Activated CD4-positive, alpha-beta T cell treated with anti-CD3 and anti-CD28 coated beads for 36 hours (primary cell): ENCODE results near the gene MTHFR. TPM values are rescaled to one million over a fixed set of nuclear protein-coding genes. Genes with fewer than 3 reads are reported as not detected.
A peak's percentile ranks its signal among the peaks of the same experiment; 100 is the strongest.

Experiments
- ATAC-seq: fragments of 200-7000 bp; cut with Tn5 transposase; one replicate; pipeline ENCODE4 v1.10.0; 2021; ENCODE audit warnings: mild to moderate bottlenecking, moderate library complexity
- CTCF ChIA-PET: fragments of 350-600 bp; sonication (Branson Sonifier 250); formaldehyde crosslinking; loops from one replicate; lab custom pipeline; 2021; ENCODE audit warnings: antibody characterized with exemption; lab: Charles Lee
- POLR2A ChIA-PET: fragments of 350-600 bp; sonication (Branson Sonifier 250); formaldehyde crosslinking; loops from one replicate; lab custom pipeline; 2021; ENCODE audit warnings: antibody characterized with exemption, inconsistent platforms; lab: Charles Lee
- DNase-seq: peaks from one replicate; pipeline ENCODE4 v3.0.0-alpha.2; 2020
- H3K27ac Mint-ChIP-seq: one replicate; pipeline ENCODE4 v1.8.0; 2021; ENCODE audit warnings: mixed read lengths
- H3K27me3 Mint-ChIP-seq: one replicate; pipeline ENCODE4 v1.8.0; 2021; ENCODE audit warnings: mixed read lengths
- H3K36me3 Mint-ChIP-seq: one replicate; pipeline ENCODE4 v1.8.0; 2021; ENCODE audit warnings: low read depth, mixed read lengths
- H3K4me1 Mint-ChIP-seq: one replicate; pipeline ENCODE4 v1.8.0; 2021; ENCODE audit warnings: mixed read lengths
- H3K4me3 Mint-ChIP-seq: one replicate; pipeline ENCODE4 v1.8.0; 2021; ENCODE audit warnings: mild to moderate bottlenecking, moderate library complexity, mixed read lengths
- H3K9me3 Mint-ChIP-seq: one replicate; pipeline ENCODE4 v1.8.0; 2021; ENCODE audit warnings: low read depth, mixed read lengths
- intact Hi-C, 2 experiments: fragments of 100-400 bp; cut with DNase I in 1 of 2; cut with micrococcal nuclease in 1 of 2; formaldehyde crosslinking; loops; one replicate each; pipeline versions ENCODE4 v1.14.2 to v1.15.1; 2022 to 2024; cut with DNase I, micrococcal nuclease
- total RNA-seq, 2 experiments: library from RNA; stranded (reverse); gene quantifications; one replicate each; pipeline ENCODE4 v1.2.3, GENCODE V29; 2021

The MTHFR gene
- total RNA-seq, 2 experiments from 2014 or later: 11.2 to 11.6 TPM

- Mint-ChIP-seq H3K27me3 (no peaks in the 10 kb centered on the region), H3K36me3 (no peaks in the 10 kb centered on the region), H3K9me3 (no peaks in the 10 kb centered on the region), H3K4me1 (peaks cover 57% of the 10 kb centered on the region), H3K4me3 (peak overlapping the region; percentile 87), H3K27ac (peak overlapping the region; percentile 68)
- ATAC-seq (peak; percentile 61), DNase-seq (peak; percentile 72)
- CTCF ChIA-PET: interaction anchor here (0.7 to 3.6 kb wide), 8 partner anchors 11 to 697 kb away, joined by 3 to 22 read pairs (median 3); partner anchors contain the start of gene CLCN6
- POLR2A ChIA-PET: interaction anchor here (1.1 to 2.9 kb wide), 2 partner anchors 56 to 172 kb away, joined by 3 to 18 read pairs; no protein-coding TSS in a partner anchor
- intact Hi-C loops: loop anchor here in 1 of 2 experiments (1.0 to 5.0 kb wide), 8 partner anchors 56 to 675 kb away; partner anchors contain the start of genes CLCN6, DISP3, FBXO2 and FBXO44
Observed at GRCh38 chr1:11736746-11737639, 68.8 kb downstream of the MTHFR start.

- ATAC-seq (peak; percentile 81), DNase-seq (peak; percentile 95)
- no peaks in the 10 kb centered on the region for H3K36me3 Mint-ChIP-seq
- ChIA-PET POLR2A (interaction anchor here (0.6 to 2.9 kb wide), 2 partner anchors 173 to 441 kb away, joined by 6 to 18 read pairs; no protein-coding TSS in a partner anchor), CTCF (interaction anchor here (0.6 to 3.6 kb wide), 8 partner anchors 12 to 172 kb away, joined by 3 to 22 read pairs (median 3); no protein-coding TSS in a partner anchor)
- H3K4me3 Mint-ChIP-seq: peak within 1 kb of the TSS; percentile 87
- H3K27me3 Mint-ChIP-seq: no peaks in the 10 kb centered on the region
- H3K4me1 Mint-ChIP-seq: peaks cover 56% of the 10 kb centered on the region
- H3K9me3 Mint-ChIP-seq: no peaks in the 10 kb centered on the region
- peak within 1 kb of the TSS; percentile 82 for H3K27ac Mint-ChIP-seq
- intact Hi-C loops: loop anchor here in 1 of 2 experiments (1.0 to 5.0 kb wide), 8 partner anchors 55 to 674 kb away; partner anchors contain the start of genes CLCN6, DISP3, FBXO2 and FBXO44
Observed at GRCh38 chr1:11735854-11736745, 69.7 kb downstream of the MTHFR start, which contains the start of gene AGTRAP. Gene AGTRAP (plus strand): TSS chr1:11736136. CDS start chr1:11736209, 73 bp downstream.

Other genes starting within 250 kb of the MTHFR start
- gene FBXO2, start 151.5 kb downstream of the MTHFR start, total RNA-seq: 1 to 10 TPM; 1.6 to 2.1 TPM
- 10 to 100 TPM; 20.2 to 21.8 TPM for gene FBXO44, start 151.1 kb downstream of the MTHFR start, total RNA-seq
- gene FBXO6, start 141.8 kb downstream of the MTHFR start, total RNA-seq: 10 to 100 TPM in 1 of 2 experiments, 1 to 10 TPM in 1; 10.0 to 12.0 TPM
- 10 to 100 TPM; 70.4 to 71.5 TPM for gene MAD2L2, start 124.8 kb downstream of the MTHFR start, total RNA-seq
- gene DRAXIN, start 114.3 kb downstream of the MTHFR start, total RNA-seq: under 1 TPM; 0.02 to 0.04 TPM
- 10 to 100 TPM; 13.2 to 13.3 TPM for gene AGTRAP, start 69.8 kb downstream of the MTHFR start, total RNA-seq
- gene C1orf167, start 43.8 kb downstream of the MTHFR start, total RNA-seq: not detected
- 1 to 10 TPM; 9.4 to 9.5 TPM for gene CLCN6, start 227 bp upstream of the MTHFR start, total RNA-seq
- gene NPPA, start 41.8 kb upstream of the MTHFR start, total RNA-seq: not detected
- not detected for gene NPPB, start 53.0 kb upstream of the MTHFR start, total RNA-seq
- 10 to 100 TPM; 21.0 to 23.1 TPM for gene KIAA2013, start 120.5 kb upstream of the MTHFR start, total RNA-seq
- 10 to 100 TPM; 11.7 to 11.9 TPM for gene PLOD1, start 128.8 kb upstream of the MTHFR start, total RNA-seq
- 10 to 100 TPM; 52.5 to 71.6 TPM for gene MFN2, start 174.5 kb upstream of the MTHFR start, total RNA-seq
- gene MIIP, start 213.5 kb upstream of the MTHFR start, total RNA-seq: 10 to 100 TPM; 30.2 to 31.5 TPM